NT2/D1 (cell line): Measurements from ENCODE around the gene HEMK1.

Source experiments
- DNase-seq: peaks from one replicate; pipeline ENCODE4 v3.0.0-alpha.2; 2011; ENCODE audit warnings: low read depth, low spot score
- H3K27me3 ChIP-seq: 2 replicates; pipeline ENCODE4 v1.6.0; 2011; ENCODE audit warnings: mild to moderate bottlenecking; ENCODE audit not compliant: insufficient read length, insufficient read depth
- H3K36me3 ChIP-seq: 2 replicates; pipeline ENCODE4 v1.6.1; 2011; ENCODE audit warnings: mild to moderate bottlenecking, low read length, mixed read lengths; ENCODE audit not compliant: insufficient read depth, insufficient read length
- H3K4me1 ChIP-seq: 2 replicates; pipeline ENCODE4 v1.5.1; 2011; ENCODE audit not compliant: insufficient read depth, insufficient read length
- H3K4me3 ChIP-seq: 2 replicates; pipeline ENCODE4 v1.5.1; 2011; ENCODE audit warnings: low read depth; ENCODE audit not compliant: insufficient read length
- H3K9ac ChIP-seq: 2 replicates; pipeline ENCODE4 v1.6.0; 2011; ENCODE audit warnings: low read depth; ENCODE audit not compliant: insufficient read length
- H3K9me3 ChIP-seq: 2 replicates; pipeline ENCODE4 v1.5.1; 2011; ENCODE audit warnings: mild to moderate bottlenecking, low read length; ENCODE audit not compliant: insufficient read depth
- SUZ12 ChIP-seq: IDR thresholded peaks from 2 replicates; pipeline ENCODE4 v1.6.1; 2011; ENCODE audit not compliant: insufficient read length, insufficient read depth; ENCODE audit errors: extremely low read depth
- YY1 ChIP-seq: IDR thresholded peaks from 2 replicates; pipeline ENCODE4 v1.6.1; 2011; ENCODE audit not compliant: insufficient read length, insufficient read depth
- ZNF274 ChIP-seq: IDR thresholded peaks from 2 replicates; pipeline ENCODE4 v1.6.1; 2011; ENCODE audit warnings: mild to moderate bottlenecking, low read depth, low read length

HEMK1 gene

DNA sequence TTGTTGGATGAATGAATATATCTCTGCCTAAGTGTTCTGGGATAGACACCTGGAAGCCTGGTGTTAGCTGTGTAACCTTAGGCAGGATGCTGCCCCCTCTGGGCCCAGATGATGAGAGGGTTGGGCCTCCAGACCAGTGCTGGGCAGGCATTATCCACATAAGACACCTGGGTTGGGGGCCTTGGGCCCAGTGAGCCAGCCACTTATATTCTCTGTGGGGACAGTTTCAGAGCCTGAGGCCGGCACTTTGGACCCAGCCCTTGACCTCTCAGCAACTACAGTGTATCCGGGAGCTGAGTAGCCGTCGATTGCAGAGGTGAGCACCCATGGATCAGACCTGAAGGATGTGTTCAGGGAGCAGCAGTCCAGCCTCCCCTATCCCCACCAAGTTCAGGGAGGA lies 2.2 kb downstream of the HEMK1 start:
- no peak for DNase-seq
- peaks cover 10% of the 10 kb centered on the region for H3K27me3 ChIP-seq
- no peaks in the 10 kb centered on the region for H3K9me3 ChIP-seq
- peaks cover 56% of the 10 kb centered on the region for H3K36me3 ChIP-seq
- TF ChIP-seq SUZ12 (no peak), YY1 (no peak), ZNF274 (no peak)
- H3K4me3 ChIP-seq = no peak overlapping the region
- H3K4me1 ChIP-seq = peaks cover 7% of the 10 kb centered on the region
- no peak overlapping the region for H3K9ac ChIP-seq

- DNase-seq = peak; percentile 44
- no peaks in the 10 kb centered on the region for H3K9me3 ChIP-seq
- no peak overlapping the region for H3K4me3 ChIP-seq
- H3K4me1 ChIP-seq = peaks cover 1% of the 10 kb centered on the region
- peaks cover 3% of the 10 kb centered on the region for H3K27me3 ChIP-seq
- H3K36me3 ChIP-seq = peaks cover 63% of the 10 kb centered on the region
- TF ChIP-seq SUZ12 (no peak), ZNF274 (no peak), YY1 (no peak)
- no peak overlapping the region for H3K9ac ChIP-seq
Observed at GRCh38 chr3:50572158-50572557, 2.8 kb downstream of the HEMK1 start.

- no peak overlapping the region for H3K9ac ChIP-seq
- H3K36me3 ChIP-seq = peaks cover 70% of the 10 kb centered on the region
- no peak overlapping the region for H3K4me3 ChIP-seq
- no peak for DNase-seq
- TF ChIP-seq SUZ12 (no peak), YY1 (no peak), ZNF274 (no peak)
- no peaks in the 10 kb centered on the region for H3K27me3 ChIP-seq
- H3K9me3 ChIP-seq = no peaks in the 10 kb centered on the region
- H3K4me1 ChIP-seq = peaks cover 1% of the 10 kb centered on the region
Observed at GRCh38 chr3:50572801-50573371, 3.6 kb downstream of the HEMK1 start.

DNA sequence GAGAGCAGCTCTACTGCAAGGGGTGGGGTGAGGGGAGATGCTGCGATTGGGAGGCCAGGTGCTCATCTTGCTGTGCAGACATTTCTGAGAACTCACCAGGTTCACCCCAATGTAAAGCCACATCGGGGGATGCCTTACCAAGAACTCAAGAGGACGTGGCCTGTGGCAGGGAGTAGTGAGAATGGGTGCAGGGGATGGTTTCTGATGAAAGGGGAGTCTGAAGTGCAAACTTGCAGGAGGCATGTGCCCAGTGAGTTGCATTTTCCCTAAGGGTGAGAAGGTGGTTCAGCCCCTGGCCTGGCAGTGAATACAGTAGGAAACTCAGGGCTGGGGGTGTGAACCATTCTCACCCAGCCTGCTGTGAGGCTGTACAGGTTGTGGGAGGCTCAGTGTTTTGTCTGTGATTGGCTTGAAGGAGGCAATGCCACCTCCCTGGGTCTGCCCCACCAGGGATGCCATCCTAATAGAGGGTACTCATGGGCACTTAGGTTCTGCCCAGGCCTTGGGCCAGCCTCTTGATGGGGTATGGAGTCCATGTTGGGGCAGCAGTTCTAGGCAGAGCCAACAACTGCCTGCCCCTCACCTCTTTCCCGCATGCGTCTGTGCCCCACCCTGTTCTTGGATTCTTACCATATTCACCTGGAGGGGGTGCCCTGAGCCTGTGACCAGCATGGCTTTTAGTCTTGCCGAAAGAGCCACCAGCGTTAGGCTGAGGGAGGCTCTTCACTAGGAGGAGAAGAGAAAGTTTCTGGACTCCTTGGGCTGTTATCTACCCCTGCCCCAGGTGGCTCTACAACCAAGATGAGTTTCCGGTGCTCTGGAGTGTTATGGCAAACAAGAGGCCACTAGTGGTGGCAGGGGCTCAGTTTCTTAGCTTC lies 4.5 kb downstream of the HEMK1 start:
- Histone ChIP-seq H3K9ac (no peak overlapping the region), H3K27me3 (no peaks in the 10 kb centered on the region), H3K4me3 (no peak overlapping the region), H3K36me3 (peaks cover 80% of the 10 kb centered on the region), H3K4me1 (peaks cover 1% of the 10 kb centered on the region), H3K9me3 (no peaks in the 10 kb centered on the region)
- no peak for TF ChIP-seq ZNF274
- no peak for TF ChIP-seq YY1
- TF ChIP-seq SUZ12 = no peak
- DNase-seq = no peak

DNA sequence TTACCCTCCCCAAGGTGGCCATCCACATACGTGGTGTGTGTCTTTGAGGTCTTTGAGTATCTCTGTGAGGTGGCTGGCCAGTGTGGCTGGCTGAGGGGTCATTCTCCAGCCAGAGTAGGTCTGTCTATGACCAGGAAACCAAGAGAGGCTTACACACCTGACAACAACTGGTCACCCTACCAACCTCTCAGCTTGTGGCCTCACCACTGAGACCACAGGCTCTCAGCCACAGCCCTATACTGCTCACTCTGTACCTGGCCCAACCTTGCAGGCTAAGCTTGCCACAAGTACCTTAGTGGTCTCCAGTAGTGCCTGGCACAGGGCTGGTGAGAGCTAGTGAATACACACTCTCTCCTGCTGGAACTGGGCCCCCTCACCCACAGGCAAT lies 5.1 kb downstream of the HEMK1 start:
- H3K9me3 ChIP-seq = no peaks in the 10 kb centered on the region
- DNase-seq = no peak

DNA sequence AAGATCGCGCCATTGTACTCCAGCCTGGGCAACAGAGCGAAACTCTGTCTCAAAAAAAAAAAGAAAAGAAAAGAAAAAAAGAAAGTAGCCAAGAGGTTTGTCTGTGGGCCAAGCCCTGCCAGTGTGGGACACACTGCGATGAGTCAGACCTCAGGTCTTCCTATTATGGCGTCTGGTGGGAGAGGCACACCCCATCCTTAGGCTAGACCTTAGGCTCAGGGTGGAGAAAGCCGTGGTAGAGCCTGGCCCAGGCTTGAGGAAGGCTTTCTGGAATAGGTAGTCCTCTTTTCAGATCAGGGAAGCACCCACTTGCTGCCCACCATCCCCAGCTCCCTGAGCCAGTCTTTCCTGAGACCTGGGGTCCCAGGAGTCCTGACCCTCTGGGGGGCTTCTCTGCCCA lies 6.0 kb downstream of the HEMK1 start:
- TF ChIP-seq YY1 (no peak), ZNF274 (no peak), SUZ12 (no peak)
- Histone ChIP-seq H3K4me1 (peaks cover 1% of the 10 kb centered on the region), H3K9ac (no peak overlapping the region), H3K9me3 (no peaks in the 10 kb centered on the region), H3K4me3 (no peak overlapping the region), H3K27me3 (no peaks in the 10 kb centered on the region), H3K36me3 (peaks cover 94% of the 10 kb centered on the region)
- no peak for DNase-seq

More for the DNA sequence above, 5.1 kb downstream of the HEMK1 start:
- Histone ChIP-seq H3K4me3 (no peak overlapping the region), H3K36me3 (peaks cover 86% of the 10 kb centered on the region), H3K9ac (no peak overlapping the region), H3K27me3 (no peaks in the 10 kb centered on the region), H3K4me1 (peaks cover 1% of the 10 kb centered on the region)
- TF ChIP-seq YY1 = no peak
- no peak for TF ChIP-seq SUZ12
- no peak for TF ChIP-seq ZNF274

DNA sequence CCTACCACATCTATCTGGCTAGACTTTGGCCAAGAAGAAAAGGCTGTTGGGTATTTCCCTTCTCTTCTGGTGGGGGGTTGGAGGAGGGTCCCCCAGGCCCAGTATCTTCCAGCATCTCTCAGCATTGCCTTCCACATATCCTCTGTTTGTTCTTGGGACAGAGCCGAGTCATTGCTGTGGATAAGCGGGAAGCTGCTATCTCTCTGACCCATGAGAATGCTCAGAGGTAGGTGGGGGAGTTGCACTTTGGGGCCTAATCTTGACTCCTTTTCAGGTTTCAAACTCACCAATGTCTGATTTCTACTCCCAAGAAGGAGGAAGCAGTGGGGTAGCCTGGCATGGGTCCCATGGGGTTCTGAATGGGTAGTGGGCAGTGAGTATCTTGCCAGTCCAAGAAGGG lies 8.0 kb downstream of the HEMK1 start:
- Histone ChIP-seq H3K4me3 (no peak overlapping the region), H3K9ac (no peak overlapping the region), H3K36me3 (peaks cover 94% of the 10 kb centered on the region), H3K9me3 (no peaks in the 10 kb centered on the region), H3K4me1 (no peaks in the 10 kb centered on the region), H3K27me3 (no peaks in the 10 kb centered on the region)
- DNase-seq = no peak
- TF ChIP-seq YY1 (no peak), SUZ12 (no peak), ZNF274 (no peak)
